ENCODE data around the gene POLDIP2. TPM values are rescaled to one million over a fixed set of nuclear protein-coding genes. Genes with fewer than 3 reads are reported as not detected.
"Not testable (repeated sequence)": the region's sequence is repeated elsewhere in the genome, so short reads cannot be mapped to it uniquely, and the experiment has no call there.

POLDIP2 gene
- total RNA-seq, 1 donor = 66.6 TPM

DNA sequence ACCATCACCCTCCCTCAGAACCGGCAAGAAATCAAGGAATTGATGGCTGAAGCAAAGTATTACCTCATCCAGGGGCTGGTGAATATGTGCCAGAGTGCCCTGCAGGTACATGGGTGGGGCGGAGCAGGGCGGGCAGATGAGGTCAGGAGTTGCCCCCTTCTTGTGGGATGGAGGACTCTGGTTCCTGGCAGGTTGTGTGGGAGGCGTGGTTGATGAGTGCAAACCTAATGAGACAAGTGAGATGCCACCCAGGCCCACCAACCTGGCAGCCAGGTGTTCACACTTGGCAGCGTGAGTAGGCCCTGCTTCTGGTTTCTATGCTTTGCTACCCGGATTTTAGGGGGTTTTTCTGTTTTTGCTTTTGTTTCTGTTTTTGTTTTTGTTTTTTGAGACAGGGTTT is 17.0 kb downstream of the POLDIP2 start:
- no peak for DNase-seq (ENCODE audit: low read depth)
- TF ChIP-seq, protein P1, sequence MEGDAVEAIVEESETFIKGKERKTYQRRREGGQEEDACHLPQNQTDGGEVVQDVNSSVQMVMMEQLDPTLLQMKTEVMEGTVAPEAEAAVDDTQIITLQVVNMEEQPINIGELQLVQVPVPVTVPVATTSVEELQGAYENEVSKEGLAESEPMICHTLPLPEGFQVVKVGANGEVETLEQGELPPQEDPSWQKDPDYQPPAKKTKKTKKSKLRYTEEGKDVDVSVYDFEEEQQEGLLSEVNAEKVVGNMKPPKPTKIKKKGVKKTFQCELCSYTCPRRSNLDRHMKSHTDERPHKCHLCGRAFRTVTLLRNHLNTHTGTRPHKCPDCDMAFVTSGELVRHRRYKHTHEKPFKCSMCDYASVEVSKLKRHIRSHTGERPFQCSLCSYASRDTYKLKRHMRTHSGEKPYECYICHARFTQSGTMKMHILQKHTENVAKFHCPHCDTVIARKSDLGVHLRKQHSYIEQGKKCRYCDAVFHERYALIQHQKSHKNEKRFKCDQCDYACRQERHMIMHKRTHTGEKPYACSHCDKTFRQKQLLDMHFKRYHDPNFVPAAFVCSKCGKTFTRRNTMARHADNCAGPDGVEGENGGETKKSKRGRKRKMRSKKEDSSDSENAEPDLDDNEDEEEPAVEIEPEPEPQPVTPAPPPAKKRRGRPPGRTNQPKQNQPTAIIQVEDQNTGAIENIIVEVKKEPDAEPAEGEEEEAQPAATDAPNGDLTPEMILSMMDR (IDR thresholded peaks at IDR 0.05; ENCODE audit: insufficient read depth, low read length) = no peak
- H3K4me3 ChIP-seq (ENCODE audit: low read depth, low read length) = no peak overlapping the region

DNA sequence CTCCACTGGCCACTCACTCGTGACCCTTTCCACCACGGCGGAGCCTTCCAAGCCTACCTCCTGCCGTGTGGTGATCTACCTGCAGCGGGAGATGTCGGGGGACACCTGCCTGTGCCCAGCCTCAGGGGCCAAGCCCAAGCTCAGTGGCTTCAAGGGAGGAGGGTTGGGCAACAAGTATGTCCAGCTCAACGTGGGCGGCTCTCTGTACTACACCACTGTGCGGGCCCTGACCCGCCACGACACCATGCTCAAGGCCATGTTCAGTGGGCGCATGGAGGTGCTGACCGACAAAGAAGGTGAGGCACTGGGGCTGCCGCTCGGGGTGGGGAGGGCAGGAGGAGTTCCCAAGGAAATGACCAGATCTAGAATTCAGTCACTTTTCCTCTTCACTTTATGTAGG is 17.9 kb downstream of the POLDIP2 start:
- no peak overlapping the region for H3K4me3 ChIP-seq (ENCODE audit: low read depth, low read length)
- no peak for DNase-seq (ENCODE audit: low read depth)
- TF ChIP-seq, protein P1 (IDR thresholded peaks at IDR 0.05; ENCODE audit: insufficient read depth, low read length) = no peak

DNA sequence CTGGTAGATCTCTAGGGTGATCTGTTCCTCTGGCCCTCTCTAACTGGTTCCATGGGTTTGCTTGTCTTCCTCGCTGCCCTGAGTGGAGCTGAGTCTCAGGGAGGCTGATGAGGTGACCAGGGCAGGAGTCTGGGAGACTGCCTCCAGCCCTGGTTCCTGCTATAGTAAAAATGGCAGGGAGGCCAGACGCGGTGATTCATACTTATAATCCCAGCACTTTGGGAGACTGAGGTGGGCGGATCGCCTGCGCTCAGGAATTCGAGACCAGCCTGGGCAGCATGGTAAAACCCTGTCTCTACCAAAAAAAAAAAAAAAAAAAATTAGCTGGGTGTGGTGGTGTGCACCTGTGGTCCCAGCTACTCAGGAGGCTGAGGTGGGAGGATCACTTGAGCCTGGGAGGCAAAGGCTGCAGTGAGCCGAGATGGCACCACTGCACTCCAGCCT is 18.5 kb downstream of the POLDIP2 start:
- H3K4me3 ChIP-seq (ENCODE audit: low read depth, low read length); DNase-seq (ENCODE audit: low read depth): not testable (repeated sequence)

DNA sequence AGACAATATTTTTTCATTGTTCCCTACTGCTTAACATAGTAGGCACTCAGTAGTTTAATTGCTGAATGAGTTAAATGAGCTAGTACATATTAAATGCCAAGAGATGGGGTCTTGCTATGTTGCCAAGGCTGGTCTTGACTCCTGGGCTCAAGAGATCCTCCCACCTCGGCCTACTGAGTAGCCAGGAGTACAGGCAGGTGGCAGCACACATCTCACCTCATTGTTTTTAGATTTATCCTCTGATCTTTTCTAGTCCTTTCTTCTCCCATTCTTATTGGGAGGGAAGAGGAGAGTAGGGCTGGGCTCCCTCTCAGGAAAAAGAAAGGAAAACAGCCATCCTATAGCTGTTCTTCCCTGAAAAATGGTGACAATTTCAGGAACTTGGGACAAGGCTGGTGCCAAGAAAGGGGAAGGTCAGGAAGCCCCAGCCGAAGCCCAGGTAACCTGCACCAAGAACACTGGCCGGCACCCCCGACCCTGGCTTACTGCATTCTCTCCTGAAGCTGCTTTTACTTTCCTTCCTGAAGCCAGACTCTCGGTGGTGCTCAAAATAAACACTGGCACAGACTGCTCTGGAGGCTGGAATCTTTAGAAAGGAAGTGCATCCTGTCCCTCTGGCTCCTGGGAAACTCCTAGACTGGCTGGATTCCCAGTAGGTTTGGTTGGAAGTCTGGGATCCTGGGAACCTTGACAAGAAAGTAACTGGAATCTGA is 19.1 kb downstream of the POLDIP2 start:
- DNase-seq (ENCODE audit: low read depth) = peak; percentile 79
- H3K4me3 ChIP-seq (ENCODE audit: low read depth, low read length) = peak overlapping the region; percentile 32
- TF ChIP-seq, protein P1 (IDR thresholded peaks at IDR 0.05; ENCODE audit: insufficient read depth, low read length) = no peak

DNA sequence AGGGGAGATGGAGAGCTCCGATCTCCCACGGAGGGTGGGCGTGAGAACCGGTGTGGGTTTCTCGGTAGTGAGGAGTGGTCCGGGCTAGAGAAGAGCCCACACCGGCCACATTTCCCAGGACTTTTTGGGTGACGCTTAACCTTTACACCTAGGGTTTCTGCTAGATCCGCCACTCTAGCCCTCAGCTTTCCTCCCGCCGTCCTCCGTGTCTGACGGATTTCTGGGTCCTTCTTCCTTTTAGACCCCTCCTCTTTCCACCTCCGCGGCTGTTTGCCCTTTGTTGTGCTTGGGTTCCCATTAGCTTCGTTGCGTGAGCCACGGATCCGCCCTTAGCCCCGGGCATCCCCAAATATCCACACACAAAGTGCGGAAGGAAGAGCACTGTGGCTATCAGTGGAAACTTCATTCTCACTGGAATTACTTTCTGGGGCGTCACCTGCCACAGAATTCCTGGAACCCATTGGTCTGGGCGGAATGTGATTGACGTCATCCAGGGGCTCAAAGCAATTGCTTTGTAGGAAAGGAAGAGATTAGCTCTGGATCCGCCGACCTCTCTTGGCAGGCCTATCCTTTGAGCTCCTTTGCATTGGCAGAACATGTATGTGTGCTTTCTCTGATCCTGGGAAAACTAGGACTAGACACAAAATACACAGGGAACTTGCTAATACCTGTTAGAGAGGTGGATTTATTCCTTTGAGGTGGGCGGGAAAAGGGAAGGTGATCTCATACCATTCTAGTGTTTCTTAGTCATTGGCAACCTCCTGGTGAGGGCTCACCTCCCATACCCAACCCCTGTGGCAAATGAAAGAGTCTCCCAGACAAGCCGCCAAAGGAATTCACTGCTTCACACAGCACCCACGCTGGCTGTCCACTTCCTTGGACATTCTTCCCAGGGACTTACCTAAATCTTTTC is 21.1 kb downstream of the POLDIP2 start:
- peak; percentile 96 for DNase-seq (ENCODE audit: low read depth)

DNA sequence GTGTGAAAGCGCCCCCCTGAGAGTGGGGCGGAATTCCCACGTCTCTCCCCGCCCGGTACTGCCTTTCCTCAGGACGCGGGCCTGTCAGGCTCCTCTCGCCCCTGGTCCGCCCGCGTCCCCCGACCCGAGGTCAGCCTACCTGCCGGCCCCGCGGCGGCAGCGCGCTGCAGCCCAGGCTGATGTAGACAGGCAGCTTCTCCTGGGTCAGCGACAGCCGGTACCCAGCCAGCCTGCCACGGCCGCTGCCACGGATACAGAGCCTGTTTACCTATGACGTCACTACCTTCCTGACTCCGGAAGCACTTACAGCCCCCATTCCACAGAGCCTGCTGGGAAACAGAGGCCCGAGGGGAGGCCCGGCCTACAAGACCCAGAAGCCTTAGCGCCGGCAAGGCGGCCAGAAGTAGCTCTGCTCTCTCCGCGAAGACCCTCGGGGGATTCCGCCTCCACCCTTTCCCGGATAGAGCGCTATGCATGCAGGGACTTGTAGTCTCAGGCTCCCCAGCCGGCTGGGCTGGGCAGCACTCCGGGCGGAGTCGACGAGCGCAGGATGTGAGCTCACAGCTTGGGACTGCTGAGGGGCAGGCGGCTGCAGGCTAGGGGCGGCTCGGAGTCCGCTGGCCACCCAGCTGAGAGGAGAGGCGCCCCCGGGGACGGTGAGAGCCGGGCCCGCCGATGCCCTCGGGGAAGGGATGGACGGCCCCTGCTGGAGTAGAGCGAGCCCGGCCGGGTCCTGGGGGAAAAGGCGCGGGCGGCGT is 21.9 kb downstream of the POLDIP2 start, which contains the start of the genes IFT20 and TNFAIP1:
TSS of gene IFT20 (minus strand) at position 272 of the 758 bp plus-strand sequence. CDS start 3,487 bp downstream, outside the sequence.
TSS of gene TNFAIP1 (plus strand) at position 561 of the 758 bp plus-strand sequence. CDS start 3,761 bp downstream, outside the sequence.
- peak; percentile 100 for DNase-seq (ENCODE audit: low read depth)
- TF ChIP-seq, protein P1 (IDR thresholded peaks at IDR 0.05; ENCODE audit: insufficient read depth, low read length) = peak; percentile 3
- peak within 1 kb of the TSS; percentile 95 for H3K4me3 ChIP-seq (ENCODE audit: low read depth, low read length)

More for the DNA sequence above, 21.1 kb downstream of the POLDIP2 start:
- TF ChIP-seq, protein P1 (IDR thresholded peaks at IDR 0.05; ENCODE audit: insufficient read depth, low read length) = no peak
- H3K4me3 ChIP-seq (ENCODE audit: low read depth, low read length) = peak overlapping the region; percentile 92
